Ovary (tissue), 9 donors: ENCODE data around the gene C9orf50. TPM values are rescaled to one million over a fixed set of nuclear protein-coding genes. Genes with fewer than 3 reads are reported as not detected.
A peak's percentile ranks its signal among the peaks of the same experiment; 100 is the strongest.
"Not testable (repeated sequence)": the region's sequence is repeated elsewhere in the genome, so short reads cannot be mapped to it uniquely, and the experiment has no call there.

Experiments
- DNase-seq, 5 donors: peaks; one replicate each; pipeline ENCODE4 v3.0.0-alpha.2; 2019 to 2020
- H3K27ac ChIP-seq, 2 donors: fragments of 200-600 bp; one replicate each; pipeline versions ENCODE4 v1.5.1 to v1.8.0; 2019 to 2022
- H3K27me3 ChIP-seq: fragments of 200-600 bp; one replicate; pipeline ENCODE4 v1.8.0; 2022
- H3K36me3 ChIP-seq: fragments of 200-600 bp; sonication (generic); one replicate; pipeline ENCODE4 v1.5.1; 2019
- H3K4me1 ChIP-seq: one replicate; pipeline ENCODE4 v1.8.1; 2013; ENCODE audit warnings: mild to moderate bottlenecking, moderate library complexity; ENCODE audit not compliant: insufficient read depth
- H3K4me3 ChIP-seq: fragments of 200-600 bp; sonication (generic); one replicate; pipeline ENCODE4 v1.5.1; 2017
- H3K9me3 ChIP-seq, 2 donors: fragments of 200-600 bp in 1 of 2; sonication (generic) in 1 of 2; one replicate each; pipeline versions ENCODE4 v1.5.1 to v1.8.1; 2013 to 2019; ENCODE audit warnings: mild to moderate bottlenecking in 1 of 2, moderate library complexity in 1 of 2
- EP300 ChIP-seq: sonication (generic); formaldehyde crosslinking; IDR thresholded peaks from one replicate; pipeline ENCODE4 v1.6.1; 2017; ENCODE audit warnings: antibody characterized with exemption
- POLR2A ChIP-seq: fragments of 450-650 bp; IDR thresholded peaks from one replicate; pipeline ENCODE4 v1.6.1; 2017; ENCODE audit warnings: antibody characterized with exemption, mild to moderate bottlenecking, moderate library complexity
- WGBS, 3 donors: extraction: QIAGEN DNeasy Blood & Tissue Kit in 1 of 3; methylation state at CpG; one replicate each; pipeline versions ENCODE4 v1.1.5 to v1.1.7; 2013 to 2017; 5-methylcytosine and 5-hydroxymethylcytosine counted together
- intact Hi-C, 4 donors: fragments of 100-400 bp; cut with DNase I; formaldehyde crosslinking; loops; one replicate each; pipeline versions ENCODE4 v1.11.0 to v1.15.1; 2022 to 2023
- polyA plus RNA-seq, 2 donors: library from polyadenylated mRNA; stranded (reverse); fragments of 200-250 nt in 1 of 2; fragments of 350-450 nt in 1 of 2; fragmentation: Illumina TruSeq in 1 of 2; extraction: RNeasy Lipid Tissue Mini Kit (QIAGEN cat#74804) in 1 of 2; gene quantifications; one replicate each; pipeline ENCODE4 v1.2.3, GENCODE V29; 2013 to 2014
- total RNA-seq, 7 donors: library from RNA; depleted of rRNA in 2 of 7; stranded (reverse); fragments of >200 nt in 2 of 7; fragmentation: NEBNext Ultra II Directional in 3 of 7; extraction: Animal tissue kit (Norgen Biotek cat#: 25700) in 3 of 7; gene quantifications; one replicate each; pipeline versions ENCODE4 v1.1.0 to v1.2.4, GENCODE V29; 2016 to 2023
- TF ChIP-seq, protein P1 (sequence below), 3 donors: fragments of 450-650 bp in 2 of 3; fragments of 200-600 bp in 1 of 3; IDR thresholded peaks; one replicate each; pipeline versions ENCODE4 v1.5.1 to v1.8.0; 2016 to 2022; ENCODE audit warnings: antibody characterized with exemption in 3 of 3, mild to moderate bottlenecking in 1 of 3
- donor health status: DM: no; HTN: no; CAD: no; lungs with moderate emphysema.
- donor health status: DM: no; HTN: no; CAD: no.
- donor health status: Bipolar disorder and iron deficiency.
- donor health status: DM: yes; HTN: yes; CAD: no.
- donor health status: DM: no; HTN: no; CAD: no.
- donor health status: DM: yes; HTN: yes; CAD: no.

The C9orf50 gene
- total and polyA plus RNA-seq, 9 donors: 0.07 to 1.1 (median 0.30) TPM; not detected in 6

DNA sequence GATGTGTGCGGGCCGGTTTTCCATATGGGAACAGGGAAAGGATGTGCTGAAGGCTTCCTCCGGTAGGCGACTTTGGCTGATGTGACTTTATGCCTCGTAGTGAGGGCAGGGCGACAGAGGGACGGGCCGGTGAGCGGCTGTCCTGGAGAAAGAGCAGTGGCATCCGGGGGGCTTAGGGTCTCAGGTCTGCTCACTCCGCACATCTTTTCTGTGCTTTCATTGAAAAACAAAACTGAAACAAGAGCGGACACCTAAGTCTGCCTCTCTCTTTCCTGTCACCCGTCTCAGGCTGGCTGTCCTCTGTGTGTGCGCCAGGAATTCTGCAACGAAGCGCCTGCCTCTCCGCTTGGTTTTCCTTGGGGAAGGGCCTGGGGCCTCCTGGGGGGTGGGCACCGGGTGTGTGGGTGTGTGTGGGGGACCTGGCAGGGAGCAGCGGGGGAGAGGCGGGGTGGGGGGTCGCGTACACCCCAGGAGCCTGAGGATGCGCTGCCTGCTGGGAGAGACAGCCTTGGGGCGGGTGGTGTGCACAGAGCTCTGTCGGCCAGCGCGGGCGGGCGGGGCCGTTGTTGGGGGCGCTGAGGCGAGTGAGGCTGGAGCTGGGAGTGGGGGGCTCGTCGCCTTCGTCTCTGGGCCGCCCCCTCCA lies 44.0 kb upstream of the C9orf50 start:
- no peak overlapping the region for H3K27ac ChIP-seq
- WGBS, 3 donors: 10 to 16% (median 15%) methylated on average over 36 of the region's 36 CpGs

DNA sequence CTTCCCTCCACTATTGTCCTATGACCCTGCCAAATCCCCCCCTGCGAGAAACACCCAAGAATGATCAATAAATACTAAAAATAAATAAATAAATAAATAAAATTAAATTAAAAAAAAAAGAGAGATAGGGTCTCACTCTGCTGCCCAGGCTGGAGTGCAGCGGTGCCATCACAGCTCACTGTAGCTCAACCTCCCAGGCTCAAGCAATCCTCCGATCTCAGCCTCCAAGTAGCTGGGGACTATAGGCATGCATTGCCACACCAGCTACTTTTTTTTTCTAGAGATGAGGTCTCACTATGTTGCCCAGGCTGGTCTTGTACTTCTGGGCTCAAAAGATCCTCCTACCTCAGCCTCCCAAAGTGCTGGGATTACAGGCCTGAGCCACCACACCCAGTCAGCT lies 41.3 kb upstream of the C9orf50 start:
- H3K9me3 ChIP-seq, H3K36me3 ChIP-seq, DNase-seq, H3K27ac ChIP-seq, H3K4me1 ChIP-seq, H3K27me3 ChIP-seq, H3K4me3 ChIP-seq, intact Hi-C loops: not testable (repeated sequence)
- WGBS, 3 donors: 57 to 76% (median 59%) methylated on average over 3 of the region's 3 CpGs

More for the DNA sequence above, 44.0 kb upstream of the C9orf50 start:
- Histone ChIP-seq H3K4me3 (peak overlapping the region; percentile 23), H3K36me3 (no peaks in the 10 kb centered on the region), H3K9me3 (no peaks in the 10 kb centered on the region), H3K27me3 (no peaks in the 10 kb centered on the region), H3K4me1 (no peaks in the 10 kb centered on the region)
- TF ChIP-seq POLR2A (no peak), EP300 (no peak)
- TF ChIP-seq, protein P1, sequence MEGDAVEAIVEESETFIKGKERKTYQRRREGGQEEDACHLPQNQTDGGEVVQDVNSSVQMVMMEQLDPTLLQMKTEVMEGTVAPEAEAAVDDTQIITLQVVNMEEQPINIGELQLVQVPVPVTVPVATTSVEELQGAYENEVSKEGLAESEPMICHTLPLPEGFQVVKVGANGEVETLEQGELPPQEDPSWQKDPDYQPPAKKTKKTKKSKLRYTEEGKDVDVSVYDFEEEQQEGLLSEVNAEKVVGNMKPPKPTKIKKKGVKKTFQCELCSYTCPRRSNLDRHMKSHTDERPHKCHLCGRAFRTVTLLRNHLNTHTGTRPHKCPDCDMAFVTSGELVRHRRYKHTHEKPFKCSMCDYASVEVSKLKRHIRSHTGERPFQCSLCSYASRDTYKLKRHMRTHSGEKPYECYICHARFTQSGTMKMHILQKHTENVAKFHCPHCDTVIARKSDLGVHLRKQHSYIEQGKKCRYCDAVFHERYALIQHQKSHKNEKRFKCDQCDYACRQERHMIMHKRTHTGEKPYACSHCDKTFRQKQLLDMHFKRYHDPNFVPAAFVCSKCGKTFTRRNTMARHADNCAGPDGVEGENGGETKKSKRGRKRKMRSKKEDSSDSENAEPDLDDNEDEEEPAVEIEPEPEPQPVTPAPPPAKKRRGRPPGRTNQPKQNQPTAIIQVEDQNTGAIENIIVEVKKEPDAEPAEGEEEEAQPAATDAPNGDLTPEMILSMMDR (IDR thresholded peaks at IDR 0.05): no peak
- intact Hi-C loops: loop anchor here in 1 of 4 donors (5.0 kb wide), 1 partner anchor 817 kb away; no protein-coding TSS in a partner anchor
- DNase-seq: no peak

DNA sequence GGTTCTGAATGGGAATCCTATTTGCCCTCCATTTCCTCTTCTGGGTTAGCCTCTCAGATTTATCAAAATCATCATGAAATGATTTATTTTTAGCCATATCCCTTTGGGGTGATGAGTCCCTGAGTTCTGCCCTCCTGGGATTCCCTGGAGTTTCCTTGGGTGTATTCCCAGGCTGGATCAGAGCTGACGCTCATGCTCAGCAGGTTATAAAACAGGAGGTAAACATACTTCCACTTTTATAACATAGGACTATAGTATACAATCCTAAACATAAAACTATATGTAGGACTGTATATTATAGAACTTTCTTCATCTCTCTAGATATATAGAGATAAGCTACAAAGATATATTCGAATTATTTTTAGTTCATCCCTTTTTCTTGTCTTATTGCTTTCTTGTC lies 40.1 kb upstream of the C9orf50 start:
- Histone ChIP-seq H3K27me3 (no peaks in the 10 kb centered on the region), H3K36me3 (no peaks in the 10 kb centered on the region), H3K4me3 (no peak overlapping the region), H3K9me3 (no peaks in the 10 kb centered on the region), H3K27ac (no peak overlapping the region), H3K4me1 (no peaks in the 10 kb centered on the region)
- TF ChIP-seq POLR2A (no peak), EP300 (no peak)
- TF ChIP-seq, protein P1 (IDR thresholded peaks at IDR 0.05): no peak
- WGBS, 3 donors: 59 to 81% (median 77%) methylated on average over 2 of the region's 2 CpGs
- intact Hi-C loops: no loop called here
- no peak for DNase-seq

DNA sequence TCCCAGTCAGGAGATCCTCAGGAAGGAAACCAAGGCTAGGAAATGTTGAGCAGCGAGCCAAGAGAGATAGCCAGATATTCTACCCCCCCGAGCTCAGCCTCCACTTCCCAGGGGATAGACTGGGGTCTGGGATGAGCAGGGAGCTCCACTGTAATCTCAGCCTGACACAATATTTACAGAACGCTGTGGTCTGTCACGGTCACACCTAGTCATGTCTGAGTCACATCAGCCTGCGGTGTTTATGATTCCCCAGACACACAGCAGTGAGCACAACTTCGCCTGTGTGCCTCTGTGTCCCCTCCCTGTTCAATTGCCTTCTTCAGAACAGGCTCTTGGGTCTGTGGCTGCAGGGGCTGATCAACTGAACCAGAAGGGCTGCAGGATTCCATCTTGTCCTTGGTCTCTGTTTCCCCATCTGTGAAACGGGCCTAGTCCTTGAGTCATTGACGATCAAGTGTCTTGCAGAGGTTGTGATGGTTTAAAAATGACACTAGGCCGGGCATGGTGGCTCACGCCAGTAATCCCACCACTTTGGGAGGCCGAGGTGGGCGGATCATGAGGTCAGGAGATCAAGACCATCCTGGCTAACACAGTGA lies 36.0 kb upstream of the C9orf50 start:
- no peaks in the 10 kb centered on the region for H3K27me3 ChIP-seq
- TF ChIP-seq, protein P1 (IDR thresholded peaks at IDR 0.05): no peak
- TF ChIP-seq POLR2A: no peak
- TF ChIP-seq EP300: no peak
- intact Hi-C loops: no loop called here
- no peak overlapping the region for H3K4me3 ChIP-seq
- WGBS, 3 donors: 72 to 79% (median 74%) methylated on average over 12 of the region's 12 CpGs
- no peak for DNase-seq
- peaks cover 8% of the 10 kb centered on the region for H3K4me1 ChIP-seq
- H3K27ac ChIP-seq: no peak overlapping the region
- H3K9me3 ChIP-seq: no peaks in the 10 kb centered on the region
- no peaks in the 10 kb centered on the region for H3K36me3 ChIP-seq

DNA sequence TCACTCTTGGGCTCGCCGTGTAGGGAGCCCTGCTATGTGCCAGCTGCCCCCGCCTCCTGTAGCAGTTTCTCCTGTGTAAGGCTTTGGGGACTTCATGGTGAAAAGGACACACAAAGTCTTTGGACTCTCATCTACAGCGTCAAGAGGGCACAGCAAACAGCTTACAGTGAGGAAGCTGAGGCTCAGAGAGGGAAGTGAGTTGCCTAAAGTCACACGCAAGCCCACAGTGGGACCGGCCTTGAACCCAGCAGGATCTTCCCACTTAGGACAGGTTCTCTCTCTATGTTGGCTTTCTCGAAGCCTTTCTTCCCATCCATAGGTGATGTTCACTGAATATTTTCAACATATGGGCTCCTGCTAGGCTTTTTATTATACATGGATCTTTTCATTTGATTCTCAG lies 34.8 kb upstream of the C9orf50 start:
- peaks cover 8% of the 10 kb centered on the region for H3K4me1 ChIP-seq
- no peak overlapping the region for H3K4me3 ChIP-seq
- TF ChIP-seq POLR2A: no peak
- TF ChIP-seq, protein P1 (IDR thresholded peaks at IDR 0.05): no peak
- TF ChIP-seq EP300: no peak
- no peaks in the 10 kb centered on the region for H3K27me3 ChIP-seq
- DNase-seq: no peak
- WGBS, 3 donors: 79 to 82% (median 79%) methylated on average over 7 of the region's 7 CpGs
- no peak overlapping the region for H3K27ac ChIP-seq
- no peaks in the 10 kb centered on the region for H3K9me3 ChIP-seq
- H3K36me3 ChIP-seq: no peaks in the 10 kb centered on the region
- intact Hi-C loops: no loop called here
